ENCODE measurements around the gene P2RY13.

Gene P2RY13

GRCh38 chr3:151319628-151320027 is 9.7 kb downstream of the P2RY13 start:
- no peak for DNase-seq

DNA sequence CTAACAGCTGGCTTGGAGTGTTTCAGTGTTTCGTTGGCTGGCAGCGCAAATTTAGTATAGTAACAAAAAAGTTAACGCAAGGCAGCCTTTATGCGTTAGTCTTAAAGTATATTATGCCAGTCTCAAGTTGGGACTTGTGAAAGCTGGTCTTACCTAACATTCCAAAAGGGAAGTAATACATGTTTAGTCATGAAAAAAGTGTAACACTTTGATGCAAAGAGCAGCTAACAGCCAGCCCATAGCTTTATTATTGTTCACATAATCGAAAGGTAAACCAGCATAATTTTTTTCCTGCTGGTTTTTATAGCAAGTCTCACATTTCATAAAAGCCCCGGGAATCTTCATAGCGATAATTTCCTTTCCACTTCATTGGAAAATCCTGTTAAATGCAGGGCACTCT is 10.4 kb downstream of the P2RY13 start:
- no peak for DNase-seq

DNA sequence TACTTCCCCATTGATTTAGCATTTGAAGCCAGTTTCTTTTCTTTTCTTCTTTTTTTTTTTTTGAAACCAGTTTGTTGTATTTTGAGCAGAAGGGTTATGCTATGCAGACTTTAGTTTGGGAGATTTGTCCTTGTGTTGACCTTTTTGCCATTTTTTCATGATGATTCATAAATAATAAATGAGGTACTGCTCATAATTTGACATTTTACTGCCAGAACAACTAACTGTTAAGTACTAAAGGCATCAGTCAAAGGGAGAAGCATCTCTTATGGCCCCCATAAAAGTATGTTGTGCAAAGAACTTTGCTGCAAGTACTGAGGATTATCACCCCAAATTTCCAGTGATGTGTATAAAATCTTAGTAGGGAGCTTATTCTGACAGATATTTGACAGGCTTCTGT is 11.0 kb downstream of the P2RY13 start:
- no peak for DNase-seq

GRCh38 chr3:151316267-151316991 is 12.9 kb downstream of the P2RY13 start, which contains the start of gene GPR87:
Gene GPR87 (minus strand): TSS chr3:151316820. CDS start chr3:151300100, 16,720 bp downstream.
- DNase-seq: no peak

DNA sequence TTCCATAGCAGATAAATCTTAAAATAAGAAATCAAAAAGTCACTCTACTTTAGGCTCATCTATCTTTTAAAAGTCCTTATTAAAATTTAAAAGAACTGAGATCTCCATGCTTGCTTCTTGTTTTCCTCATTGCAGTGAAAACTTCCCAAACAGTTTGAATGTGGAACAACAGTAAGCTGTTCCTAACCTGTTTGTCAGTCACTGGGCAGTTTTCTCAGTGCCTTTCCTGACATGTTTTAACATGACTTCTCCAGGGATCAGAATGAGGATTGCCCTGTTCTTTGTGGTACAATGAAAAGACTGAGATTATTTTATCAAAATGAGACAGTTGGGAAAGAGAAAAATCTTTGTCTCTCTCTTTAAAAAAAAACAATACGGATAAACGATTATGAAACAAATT is 13.5 kb downstream of the P2RY13 start:
- DNase-seq: no peak

DNA sequence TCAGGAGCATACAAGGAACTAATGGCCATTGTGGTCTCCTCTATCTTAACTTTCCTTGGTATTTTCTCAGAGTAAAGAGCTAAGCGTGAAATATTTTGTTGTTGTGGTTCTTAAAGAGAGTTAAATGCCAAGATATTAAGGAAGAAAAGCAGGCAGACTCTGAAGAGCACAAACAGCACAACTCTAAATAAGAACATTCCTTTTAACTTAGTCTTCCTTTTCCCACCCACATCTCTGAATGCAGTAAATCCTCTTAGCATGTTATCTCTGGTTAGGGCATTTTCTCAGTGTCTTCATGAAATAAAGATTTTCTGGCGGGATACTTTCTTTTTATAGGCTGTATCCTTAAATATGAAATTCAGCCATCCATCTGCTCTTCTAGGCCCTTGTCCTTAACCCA is 14.2 kb downstream of the P2RY13 start:
- no peak for DNase-seq

GRCh38 chr3:151314593-151314992 is 14.8 kb downstream of the P2RY13 start:
- no peak for DNase-seq

DNA sequence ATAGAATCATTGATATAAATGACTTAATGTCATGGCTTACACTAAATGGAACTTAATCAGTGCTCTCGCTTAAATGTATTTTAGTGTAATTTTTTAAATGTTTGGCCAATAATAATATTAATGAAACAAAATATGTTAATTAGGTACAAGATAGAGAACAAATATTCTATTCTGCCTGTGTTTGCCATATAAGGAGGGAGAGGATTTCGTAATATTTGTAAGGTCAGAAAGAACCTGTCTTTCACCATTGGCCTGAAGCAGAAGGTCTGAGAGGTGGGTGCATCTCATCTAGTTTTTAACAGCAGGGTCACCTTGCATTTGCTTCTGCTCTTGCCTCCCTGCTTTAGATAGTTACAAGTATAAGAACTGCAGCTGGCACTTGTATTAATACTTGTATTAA is 15.2 kb downstream of the P2RY13 start:
- DNase-seq: no peak

GRCh38 chr3:151312972-151313371 is 16.4 kb downstream of the P2RY13 start:
- DNase-seq: no peak

DNA sequence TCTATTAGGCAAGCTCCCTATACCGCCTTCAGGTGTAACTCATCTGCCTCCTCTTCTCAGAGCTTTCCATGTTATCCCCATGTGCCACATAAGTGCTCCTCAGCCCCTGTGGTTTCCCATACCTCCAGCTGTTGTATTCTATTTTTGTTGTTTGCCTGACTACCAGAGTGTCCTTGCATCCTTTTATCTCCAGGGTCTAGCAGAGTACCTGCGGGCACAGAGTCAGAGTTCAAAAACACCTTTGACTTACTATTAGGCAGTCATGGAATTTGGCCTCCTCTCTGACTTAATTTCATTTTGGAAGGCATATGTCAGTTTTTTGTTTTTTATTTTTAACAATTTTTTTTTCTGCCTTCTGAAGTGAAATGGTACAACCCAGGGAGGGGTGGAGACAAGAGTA is 19.8 kb downstream of the P2RY13 start:
- no peak for DNase-seq

DNA sequence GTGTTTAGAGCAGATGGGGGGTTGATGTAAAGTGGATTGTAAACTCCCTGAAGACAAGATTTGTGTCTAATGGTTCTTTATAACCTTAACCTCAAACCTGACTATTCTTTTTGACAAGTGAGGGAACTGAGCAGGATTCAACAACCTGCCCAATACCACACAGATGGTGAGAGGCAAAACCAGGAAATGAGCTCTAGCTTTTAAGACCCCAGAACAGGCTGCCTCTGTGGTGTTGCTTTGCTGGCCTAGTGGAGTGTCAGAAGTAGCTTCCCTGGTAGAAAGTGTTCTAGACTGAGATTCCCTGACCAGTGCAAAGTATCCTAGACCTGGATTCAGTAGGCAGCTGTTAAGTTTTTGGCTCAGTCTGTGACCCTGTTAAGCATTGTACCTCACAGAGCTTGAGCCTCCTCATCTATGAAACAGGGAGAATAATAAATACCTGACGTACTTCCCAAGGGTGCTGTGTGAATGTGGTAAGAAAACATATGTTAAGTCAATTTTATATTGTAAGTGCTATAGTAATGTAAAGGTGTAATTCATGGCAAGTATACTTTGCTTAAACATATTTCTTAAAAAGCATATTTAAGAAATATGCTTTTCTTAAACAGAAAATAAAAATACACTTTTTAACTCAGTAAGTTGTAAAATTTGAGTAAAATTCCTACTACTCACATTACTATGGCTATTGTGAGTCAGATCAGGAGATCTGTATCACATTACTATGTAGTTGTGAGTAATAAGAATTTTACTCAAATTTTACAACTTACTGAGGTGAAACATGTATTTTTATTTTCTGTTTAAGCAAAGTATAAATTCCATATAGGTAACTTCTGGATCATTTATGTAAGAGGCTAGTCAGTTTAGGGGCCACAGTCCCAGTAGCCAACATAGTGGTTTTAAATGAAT is 21.5 kb downstream of the P2RY13 start:
- DNase-seq: no peak

- DNase-seq: no peak
These were observed 22.2 kb downstream of the P2RY13 start for GRCh38 chr3:151307131-151307530.

- DNase-seq: no peak
These were observed 23.1 kb downstream of the P2RY13 start for GRCh38 chr3:151306168-151306810.

GRCh38 chr3:151305775-151306151 is 23.6 kb downstream of the P2RY13 start:
- no peak for DNase-seq

DNA sequence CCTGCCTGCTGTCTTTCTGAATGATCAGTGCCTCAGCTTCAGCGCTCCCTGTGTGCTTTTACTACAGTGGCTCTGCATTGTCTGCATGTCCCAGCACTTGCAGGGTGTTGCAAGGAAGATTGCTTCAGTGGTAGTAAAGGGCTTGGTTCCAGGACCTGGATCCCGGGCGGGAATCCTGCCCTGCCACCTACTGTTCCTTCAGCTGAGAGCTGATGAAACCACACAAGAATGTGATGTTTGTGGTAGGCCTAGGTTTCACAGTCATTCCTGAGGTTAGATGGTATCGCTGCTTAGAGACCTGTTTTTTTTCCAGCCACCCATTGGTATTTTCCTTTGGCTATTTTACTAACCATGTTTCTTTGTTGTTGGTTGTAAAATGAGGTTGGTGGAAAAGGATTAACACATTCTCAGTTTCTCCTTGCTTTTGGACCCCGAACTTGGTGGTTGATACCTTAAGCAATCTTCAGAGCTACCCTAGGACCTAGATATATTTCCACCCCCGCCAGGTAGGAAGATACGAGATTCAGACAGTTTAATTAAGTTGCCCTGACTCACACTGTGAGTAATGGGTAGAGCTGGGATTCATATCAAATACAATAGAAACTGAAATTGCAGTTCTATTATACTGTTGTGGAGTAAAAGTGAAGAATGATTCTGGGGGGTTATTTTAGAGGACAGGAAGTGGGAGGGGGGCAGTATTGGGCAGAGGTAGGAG is 24.1 kb downstream of the P2RY13 start:
- peak in 1 of 2 donors; percentile 20 for DNase-seq

GRCh38 chr3:151303751-151304150 is 25.6 kb downstream of the P2RY13 start:
- DNase-seq: no peak

- DNase-seq: no peak
These were observed 27.6 kb downstream of the P2RY13 start for GRCh38 chr3:151301787-151302186.

DNA sequence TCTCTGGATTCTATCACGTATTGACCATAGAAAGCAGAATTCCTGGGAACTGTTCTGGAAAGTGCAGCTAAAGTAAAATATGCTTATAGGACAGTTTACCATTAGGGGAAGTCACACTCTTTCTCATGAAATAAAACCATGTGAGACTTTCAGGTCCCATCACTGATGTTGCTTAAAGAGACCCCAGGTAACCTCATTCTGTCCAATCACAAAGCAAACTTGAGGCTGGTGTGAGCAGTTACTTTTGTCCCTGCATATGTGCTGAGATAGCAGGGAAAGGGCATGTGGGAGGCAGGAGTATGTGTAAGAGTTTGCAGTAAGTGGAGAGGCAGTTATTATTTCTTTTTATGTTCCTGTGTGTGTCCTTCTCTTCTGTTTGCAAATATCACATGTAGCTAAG is 28.8 kb downstream of the P2RY13 start:
- DNase-seq: no peak

DNA sequence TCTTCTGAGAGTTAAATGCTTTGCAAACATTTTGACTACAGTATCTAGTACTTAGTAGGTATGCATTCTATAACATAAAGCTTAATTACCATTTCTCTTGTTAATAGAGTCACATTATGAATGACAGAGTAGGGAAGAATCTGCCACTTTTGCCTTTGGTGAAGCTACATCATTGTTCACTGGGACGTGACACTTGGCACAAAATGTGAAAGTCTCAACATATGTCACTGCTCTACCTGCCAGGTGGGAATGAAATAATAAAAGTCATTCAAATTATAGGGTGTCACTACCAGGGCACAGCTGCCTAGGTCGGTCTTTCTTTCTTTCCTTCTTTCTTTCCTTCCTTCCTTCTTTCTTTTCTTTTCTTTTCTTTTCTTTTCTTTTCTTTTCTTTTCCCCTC is 30.3 kb downstream of the P2RY13 start:
- DNase-seq: no peak

- DNase-seq: no peak
These were observed 31.9 kb downstream of the P2RY13 start for GRCh38 chr3:151297429-151297828.

DNA sequence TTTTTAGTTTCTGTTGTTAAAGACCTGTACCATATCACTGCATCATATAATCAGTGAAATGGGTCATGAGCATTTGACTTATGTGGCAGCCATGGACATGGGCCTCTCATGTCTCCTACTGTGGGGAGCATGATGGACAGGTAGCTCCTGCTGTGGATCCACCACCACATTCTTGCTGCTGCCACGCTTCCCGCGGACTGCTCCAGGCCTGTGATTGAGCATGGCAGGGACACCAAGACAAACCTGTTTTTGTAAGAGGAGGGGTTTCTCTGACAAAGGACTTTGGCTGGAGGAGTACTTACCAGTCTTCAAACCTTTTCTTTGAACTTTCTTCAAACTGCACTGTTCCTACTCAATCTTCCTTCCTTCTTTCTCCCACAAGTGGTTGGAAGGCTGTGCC is 33.1 kb downstream of the P2RY13 start:
- no peak for DNase-seq

DNA sequence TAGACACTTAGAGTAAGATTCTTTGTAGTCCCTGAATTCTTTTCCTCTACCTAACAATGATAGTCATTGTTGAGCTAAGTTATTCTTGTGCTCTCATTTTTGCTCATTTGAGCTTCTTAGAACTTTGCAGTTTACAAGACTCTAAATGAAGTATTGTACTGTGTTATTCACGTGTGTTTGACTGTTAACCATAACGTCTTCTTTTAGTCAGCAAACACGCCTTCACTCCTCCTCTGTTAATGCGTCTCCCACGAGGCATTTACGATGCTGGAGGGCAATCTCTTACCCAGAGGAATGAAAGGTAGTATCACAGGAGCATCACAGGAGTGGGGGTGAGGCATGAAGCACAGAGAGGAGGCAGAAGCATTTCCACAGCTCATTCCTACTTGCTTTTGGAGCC is 36.2 kb downstream of the P2RY13 start:
- DNase-seq: no peak

DNA sequence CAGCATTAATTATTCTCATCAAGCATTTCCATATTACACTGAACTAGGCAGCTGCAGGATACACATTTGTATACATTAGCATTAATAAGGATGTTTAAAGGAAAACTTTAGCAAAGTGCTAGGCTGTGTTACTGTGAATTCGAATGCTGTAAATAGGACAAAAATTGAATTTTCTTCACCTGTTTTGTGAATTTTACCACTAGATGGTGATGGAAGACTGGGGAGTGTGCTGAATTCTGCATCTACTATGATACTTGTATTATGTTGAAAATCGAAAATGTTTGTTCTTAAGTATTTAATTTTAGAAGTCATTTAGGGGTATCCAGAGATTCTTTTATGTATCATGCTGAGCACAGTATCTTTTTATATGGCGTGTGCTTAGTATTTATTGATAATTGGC is 38.7 kb downstream of the P2RY13 start:
- no peak for DNase-seq

Data from stimulated activated CD4-positive, alpha-beta T cell treated with anti-CD3 and anti-CD28 coated beads, Interleukin-2, amount 100 ng/mL, for 48 hours (primary cell).